HG03066 (cell line): ENCODE data around the gene MISP.
"Not testable (repeated sequence)": the region's sequence is repeated elsewhere in the genome, so short reads cannot be mapped to it uniquely, and the experiment has no call there.

ENCODE experiments used
- ATAC-seq: cut with Tn5 transposase; IDR thresholded peaks from one replicate; pipeline ENCODE4 v1.9.1; 2021; ENCODE audit warnings: low read depth; ENCODE audit not compliant: unreplicated experiment

Gene MISP

DNA sequence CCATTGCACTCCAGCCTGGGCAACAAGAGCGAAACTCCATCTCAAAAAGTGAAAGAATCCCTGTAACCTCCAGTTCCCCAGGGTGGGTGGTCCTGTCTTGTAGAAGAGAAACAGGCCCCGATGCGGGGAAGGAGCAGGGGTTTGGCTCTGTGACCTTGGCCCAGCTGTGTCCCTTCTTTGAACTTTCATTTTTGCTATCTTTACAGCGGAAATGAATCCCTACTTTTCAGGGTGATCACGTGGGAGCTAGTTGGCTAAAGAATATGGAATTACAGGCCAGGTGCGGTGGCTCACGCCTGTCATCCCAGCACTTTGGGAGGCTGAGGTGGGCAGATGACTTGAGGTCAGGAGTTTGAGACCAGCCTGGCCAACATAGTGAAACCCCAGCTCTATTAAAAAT, 5.8 kb upstream of the MISP start:
- ATAC-seq: not testable (repeated sequence)

DNA sequence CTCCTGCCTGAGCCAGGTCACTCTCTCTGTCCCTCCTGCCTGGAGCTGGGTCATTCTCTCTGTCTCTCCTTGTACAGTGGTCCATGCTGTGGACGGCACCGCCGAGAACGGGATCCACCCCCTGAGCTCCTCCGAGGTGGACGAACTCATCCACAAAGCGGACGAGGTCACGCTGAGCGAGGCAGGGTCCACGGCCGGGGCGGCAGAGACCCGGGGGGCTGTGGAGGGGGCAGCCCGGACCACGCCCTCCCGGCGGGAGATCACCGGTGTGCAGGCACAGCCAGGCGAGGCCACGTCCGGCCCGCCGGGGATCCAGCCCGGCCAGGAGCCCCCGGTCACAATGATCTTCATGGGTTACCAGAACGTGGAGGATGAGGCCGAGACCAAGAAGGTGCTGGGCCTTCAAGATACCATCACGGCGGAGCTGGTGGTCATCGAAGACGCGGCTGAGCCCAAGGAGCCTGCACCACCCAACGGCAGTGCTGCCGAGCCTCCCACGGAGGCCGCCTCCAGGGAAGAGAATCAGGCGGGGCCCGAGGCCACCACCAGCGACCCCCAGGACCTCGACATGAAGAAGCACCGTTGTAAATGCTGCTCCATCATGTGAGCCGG, 4.6 kb upstream of the MISP start:
- no peak for ATAC-seq

DNA sequence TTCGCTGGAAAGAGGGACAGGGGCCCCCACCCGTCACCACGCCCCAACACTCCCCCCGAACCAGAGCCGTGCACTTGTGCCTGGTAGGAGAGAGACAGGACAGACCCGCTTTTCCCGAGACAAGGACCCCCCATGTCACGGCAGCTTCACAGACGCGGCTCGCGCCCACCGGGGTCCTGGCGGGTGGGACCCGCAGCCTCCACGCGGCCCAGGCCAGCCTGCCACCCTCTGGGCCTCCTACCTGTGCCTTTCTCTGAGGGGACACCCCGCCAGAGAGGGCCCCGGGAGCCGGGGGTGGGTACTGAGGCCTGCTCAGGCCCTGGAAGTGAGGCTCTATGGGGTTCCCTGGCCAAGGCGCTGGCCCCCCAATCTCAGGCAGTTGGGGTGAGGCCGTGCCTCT, 4.0 kb upstream of the MISP start:
- no peak for ATAC-seq

DNA sequence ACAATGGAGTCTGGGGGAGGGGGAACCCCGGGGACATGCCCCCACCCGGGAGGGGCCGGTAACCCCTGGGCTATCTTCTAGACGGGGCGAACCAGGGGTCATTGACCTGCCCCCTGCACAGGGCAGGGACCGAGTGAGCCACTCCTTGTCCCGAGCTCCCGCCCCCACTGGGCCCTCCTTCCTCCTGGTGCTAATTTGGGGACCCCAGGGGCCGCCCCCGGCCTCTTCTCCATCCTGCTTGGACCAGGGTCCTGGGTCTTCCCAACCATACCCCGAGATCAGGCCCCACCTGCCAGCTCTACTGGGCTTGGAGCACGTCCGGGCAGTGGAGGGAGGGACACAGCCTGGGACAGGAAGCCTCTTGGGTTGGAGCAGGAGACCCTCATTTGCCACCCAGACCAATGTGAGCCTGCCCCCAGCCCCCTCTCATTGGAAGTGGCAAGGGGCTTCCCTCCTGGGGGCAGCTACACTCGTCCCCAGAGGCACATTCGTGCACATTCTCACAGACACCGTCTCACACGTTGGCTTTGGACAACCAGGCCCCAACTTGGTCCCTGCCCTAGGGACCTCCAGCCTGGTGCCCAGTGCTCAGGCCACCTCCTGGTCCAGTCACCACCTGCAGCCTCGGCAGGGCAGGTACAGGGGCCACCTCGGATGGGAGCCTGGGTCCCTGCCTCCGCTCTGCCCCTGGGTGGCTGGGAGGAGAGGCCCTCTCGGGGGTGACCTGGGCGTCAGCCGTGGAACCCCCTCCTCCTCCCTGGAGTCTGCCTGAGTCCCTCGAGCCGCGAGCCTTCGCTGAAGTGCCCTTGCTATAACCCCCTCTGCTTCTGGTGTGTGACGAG, 3.3 kb upstream of the MISP start:
- ATAC-seq: no peak

DNA sequence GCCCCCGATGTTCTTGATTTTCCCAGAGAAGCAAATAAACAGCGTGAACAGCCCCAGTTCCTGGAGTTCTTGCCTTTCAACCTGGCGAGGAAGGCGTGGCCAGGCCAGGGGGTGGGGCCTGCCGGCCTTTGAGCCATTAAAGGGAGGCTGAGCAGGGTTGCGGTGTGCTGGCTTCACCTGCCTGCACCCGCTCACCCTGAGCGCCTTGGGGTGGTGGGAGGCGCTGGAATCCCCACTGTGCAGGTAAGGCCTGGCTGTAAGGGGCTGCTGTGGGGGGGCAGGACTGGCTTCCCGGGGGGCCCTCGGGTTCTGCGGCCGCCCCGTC, 2.7 kb upstream of the MISP start:
- ATAC-seq: no peak

DNA sequence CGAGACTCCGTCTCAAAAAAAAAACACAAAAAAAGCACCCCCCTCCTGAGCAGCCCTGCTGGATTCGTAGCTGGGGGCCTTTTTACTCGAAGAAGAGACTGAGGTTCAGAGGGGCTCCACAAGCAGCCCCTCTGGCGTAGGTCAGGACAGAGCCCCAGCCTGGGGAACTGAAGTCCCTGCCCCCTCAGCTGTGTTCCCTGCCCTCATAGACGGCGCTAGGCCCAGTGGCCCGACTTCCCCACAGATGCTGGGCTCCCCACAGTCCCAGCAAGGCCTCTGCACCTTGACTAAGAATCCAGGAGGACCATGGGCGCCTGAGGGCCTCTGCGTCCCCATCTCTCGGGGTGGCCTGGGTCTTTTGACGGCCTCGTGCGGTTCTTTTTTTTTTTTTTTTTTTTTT, 1.1 kb upstream of the MISP start:
- no peak for ATAC-seq

DNA sequence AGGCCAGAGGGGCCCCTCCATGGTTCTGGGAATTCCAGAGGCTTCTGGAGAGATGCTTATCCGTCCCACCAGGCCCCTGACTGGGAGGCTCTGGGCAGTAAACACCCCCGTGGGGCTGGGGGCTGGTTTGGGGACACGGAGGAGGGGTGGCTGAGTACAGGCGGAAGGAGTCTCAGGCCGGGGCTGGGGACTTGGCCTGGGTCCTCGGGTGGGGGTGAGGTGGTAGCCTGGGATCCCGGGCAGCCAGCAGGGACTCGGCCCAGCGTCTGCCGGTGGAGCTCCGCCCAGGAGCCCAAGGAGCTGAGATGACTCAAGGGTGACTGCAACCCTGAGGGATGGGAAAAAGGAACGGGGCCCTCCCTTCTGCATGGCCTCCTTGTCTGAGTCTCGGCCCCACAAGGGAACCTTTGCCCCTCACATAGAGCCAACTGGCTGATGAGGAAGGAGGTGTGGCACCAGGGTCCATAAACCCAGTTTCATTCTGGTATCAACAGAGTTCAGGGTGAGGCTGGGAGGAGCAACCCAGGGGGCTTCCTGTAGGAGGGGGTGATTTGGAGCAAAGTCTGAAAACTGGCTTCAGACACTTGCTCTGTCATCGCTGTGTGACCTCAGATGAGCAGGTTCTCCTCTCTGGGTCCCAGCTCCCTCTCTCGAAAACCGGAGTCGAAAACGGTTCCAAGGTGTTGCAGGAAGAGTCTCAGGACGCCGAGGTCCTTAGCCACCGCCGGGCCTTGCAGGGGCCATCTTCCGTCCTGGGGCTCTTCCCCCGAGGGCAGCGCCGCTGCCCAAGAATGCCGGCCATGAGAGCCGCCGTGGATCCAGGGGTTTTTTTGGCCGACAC, 809 bp downstream of the MISP start:
- no peak for ATAC-seq

DNA sequence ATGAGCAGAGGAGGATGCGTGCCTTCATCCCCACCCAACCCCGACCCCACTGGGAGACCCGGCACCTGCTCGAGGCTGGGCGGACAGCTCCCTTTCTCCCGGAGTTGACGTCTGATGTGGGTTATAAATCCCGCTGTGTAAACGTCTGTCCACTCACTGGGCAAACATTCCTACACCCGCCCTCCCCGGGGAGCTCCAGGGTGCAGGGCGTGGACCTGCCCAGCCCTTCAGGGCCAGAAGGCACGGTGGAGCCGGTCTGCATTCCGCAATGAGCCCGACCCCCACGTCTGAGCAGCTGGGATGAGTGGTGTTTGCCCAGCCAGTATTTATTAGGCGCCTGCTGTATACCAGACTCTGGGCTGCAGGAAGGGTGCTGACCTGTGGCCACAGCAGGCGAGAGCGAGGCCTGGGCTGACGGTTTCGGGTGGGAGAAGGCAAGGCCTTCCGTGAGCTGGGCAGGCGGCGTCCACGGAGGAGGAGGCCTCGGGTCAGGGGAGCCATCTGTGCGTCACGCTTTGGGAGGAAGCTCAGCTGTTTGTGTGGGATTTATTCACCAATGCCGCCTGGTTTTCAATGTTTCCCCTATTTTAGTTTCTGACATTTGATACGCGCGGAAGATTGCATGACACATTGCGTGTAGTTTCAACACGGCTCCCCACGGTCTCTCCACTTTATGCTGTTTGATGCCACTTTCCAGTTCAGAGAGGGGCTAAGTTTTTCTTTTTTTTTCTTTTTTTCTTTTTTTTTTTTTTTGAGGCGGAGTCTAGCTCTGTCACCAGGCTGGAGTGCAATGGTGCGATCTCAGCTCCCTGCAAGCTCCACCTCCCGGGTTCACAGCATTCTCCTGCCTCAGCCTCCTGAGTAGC, 2.0 kb downstream of the MISP start:
- ATAC-seq: no peak

DNA sequence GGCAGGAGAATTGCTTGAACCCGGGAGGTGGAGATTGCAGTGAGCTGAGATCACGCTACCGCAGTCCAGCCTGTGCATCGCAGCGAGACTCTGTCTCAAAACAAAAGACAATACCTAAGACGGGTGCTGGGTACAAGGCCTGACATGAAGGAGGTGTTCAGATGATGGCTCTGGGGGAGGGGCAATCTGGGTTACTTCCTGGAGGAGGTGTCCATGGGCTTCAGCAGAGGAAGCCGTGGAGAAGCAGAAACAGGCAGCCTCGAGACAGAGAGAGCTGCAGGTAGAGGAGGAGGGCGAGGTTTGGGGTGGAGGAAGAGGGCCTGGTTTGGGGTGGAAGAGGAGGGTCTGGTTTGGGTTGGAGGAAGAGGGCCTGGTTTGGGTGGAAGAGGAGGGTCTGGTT, 3.6 kb downstream of the MISP start:
- ATAC-seq: no peak

DNA sequence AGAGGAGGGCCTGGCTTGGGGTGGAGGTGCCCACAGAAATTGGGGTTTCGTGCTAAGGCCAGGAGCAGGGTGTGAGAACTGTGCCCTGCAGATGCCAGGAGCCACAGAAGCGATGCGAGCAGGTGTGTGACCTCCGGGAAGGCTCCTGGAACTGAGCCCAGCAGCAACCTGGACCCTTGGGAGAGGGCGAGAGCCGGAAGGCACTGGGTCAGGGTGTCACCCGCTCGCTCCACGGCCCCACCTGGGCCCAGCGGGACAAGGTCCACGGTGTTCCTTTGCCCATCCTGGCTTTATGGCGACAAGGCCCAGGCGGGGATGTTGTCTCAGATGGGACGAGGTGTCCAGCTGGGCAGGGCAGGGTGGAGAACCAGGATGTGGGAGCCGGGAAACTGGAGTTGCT, 4.2 kb downstream of the MISP start:
- no peak for ATAC-seq

DNA sequence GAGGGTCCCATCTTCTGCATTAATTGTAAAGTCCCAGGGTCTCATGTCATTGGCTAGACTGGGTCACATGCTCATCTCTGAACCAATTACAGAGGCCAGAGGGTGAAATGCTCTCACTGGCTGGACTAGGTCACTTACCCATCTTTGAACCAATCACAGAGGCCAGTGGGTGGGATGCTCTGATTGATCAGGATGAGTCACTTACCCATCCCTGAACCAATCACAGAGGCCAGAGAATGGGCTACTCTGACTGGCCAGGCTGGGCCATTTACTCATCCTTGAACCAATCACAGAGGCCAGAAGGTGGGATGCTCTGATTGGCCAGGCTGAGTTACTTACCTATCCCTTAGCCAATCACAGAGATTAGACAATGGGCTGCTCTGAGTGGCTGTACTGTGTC, 5.3 kb downstream of the MISP start:
- ATAC-seq: no peak

DNA sequence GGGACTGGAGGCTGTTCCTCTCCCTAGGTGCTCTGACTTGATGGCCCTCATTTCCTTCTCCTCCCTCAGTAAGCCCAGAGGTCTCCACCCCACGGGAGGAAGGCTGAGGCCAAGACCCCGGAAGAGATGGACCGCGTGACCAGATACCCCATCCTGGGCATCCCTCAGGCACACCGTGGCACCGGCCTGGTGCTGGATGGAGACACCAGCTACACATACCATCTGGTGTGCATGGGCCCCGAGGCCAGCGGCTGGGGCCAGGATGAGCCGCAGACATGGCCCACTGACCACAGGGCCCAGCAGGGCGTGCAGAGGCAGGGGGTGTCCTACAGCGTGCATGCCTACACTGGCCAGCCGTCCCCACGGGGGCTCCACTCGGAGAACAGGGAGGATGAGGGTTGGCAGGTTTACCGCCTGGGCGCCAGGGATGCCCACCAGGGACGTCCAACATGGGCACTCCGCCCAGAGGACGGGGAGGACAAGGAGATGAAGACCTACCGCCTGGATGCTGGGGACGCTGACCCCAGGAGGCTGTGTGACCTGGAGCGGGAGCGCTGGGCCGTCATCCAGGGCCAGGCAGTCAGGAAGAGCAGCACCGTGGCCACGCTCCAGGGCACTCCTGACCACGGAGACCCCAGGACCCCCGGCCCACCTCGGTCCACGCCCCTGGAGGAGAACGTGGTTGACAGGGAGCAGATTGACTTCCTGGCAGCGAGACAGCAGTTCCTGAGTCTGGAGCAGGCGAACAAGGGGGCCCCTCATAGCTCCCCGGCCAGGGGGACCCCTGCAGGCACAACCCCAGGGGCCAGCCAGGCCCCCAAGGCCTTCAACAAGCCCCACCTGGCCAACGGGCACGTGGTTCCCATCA, 6.1 kb downstream of the MISP start:
- ATAC-seq: no peak

DNA sequence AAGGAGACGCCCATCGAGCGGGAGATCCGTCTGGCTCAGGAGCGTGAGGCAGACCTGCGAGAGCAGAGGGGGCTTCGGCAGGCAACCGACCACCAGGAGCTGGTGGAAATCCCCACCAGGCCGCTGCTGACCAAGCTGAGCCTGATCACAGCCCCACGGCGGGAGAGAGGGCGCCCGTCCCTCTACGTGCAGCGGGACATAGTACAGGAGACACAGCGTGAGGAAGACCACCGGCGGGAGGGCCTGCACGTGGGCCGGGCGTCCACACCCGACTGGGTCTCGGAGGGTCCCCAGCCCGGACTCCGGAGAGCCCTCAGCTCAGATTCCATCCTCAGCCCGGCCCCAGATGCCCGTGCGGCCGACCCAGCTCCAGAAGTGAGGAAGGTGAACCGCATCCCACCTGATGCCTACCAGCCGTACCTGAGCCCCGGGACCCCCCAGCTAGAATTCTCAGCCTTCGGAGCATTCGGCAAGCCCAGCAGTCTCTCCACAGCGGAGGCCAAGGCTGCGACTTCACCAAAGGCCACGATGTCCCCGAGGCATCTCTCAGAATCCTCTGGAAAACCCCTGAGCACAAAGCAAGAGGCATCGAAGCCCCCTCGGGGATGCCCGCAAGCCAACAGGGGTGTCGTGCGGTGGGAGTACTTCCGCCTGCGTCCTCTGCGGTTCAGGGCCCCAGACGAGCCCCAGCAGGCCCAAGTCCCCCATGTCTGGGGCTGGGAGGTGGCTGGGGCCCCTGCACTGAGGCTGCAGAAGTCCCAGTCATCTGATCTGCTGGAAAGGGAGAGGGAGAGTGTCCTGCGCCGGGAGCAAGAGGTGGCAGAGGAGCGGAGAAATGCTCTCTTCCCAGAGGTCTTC, 7.1 kb downstream of the MISP start:
- no peak for ATAC-seq

DNA sequence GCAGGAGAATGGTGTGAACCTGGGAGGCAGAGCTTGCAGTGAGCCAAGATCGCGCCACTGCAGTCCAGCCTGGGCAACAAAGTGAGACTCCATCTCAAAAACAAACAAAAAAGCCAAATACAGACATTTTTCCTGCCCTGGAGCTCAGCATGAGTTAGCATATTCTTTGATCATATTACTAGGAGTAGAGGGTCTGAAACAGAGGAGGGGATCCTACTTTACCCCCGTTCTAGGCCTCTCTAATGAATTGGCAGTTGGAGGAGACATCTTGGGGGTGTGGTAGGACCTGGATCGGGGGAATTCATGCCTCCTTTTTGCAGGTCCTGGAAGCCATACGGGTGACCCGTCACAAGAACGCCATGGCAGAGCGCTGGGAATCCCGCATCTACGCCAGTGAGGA, 12.3 kb downstream of the MISP start:
- ATAC-seq: no peak

DNA sequence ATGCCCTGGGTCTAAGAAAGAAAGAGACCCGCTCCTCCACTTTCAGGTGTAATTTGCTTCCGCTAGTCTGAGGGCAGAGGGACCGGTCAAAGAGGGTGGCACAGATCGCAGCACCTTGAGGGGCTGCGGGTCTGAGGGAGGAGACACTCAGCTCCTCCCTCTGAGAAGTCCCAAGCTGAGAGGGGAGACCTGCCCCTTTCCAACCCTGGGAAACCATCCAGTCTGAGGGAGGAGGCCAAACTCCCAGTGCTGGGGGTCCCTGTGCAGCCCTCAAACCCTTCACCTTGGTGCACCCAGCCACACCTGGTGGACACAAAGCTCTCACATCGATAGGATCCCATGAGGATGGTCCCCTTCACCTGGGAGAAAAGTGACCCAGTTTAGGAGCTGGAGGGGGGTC, 13.0 kb downstream of the MISP start:
- ATAC-seq: no peak

DNA sequence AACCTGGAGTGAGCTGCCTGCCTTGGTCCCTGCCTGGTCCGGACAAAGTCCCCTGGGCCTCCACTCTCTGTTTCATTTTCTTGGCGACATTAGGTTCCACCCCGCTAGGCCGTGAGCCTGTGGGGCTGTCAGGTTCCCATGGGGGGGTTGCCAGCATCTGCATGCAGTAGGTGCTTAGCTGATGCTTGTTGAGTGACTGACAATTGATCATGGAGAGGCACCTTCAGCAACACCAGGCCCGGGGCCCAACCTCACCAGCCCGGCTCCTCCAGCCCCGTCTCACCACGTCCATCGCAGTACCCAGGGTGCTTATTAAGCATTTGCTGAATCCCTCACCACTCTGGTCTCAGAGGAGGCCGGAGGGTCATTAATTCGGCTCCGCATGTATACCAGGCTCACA, 13.4 kb downstream of the MISP start:
- no peak for ATAC-seq

DNA sequence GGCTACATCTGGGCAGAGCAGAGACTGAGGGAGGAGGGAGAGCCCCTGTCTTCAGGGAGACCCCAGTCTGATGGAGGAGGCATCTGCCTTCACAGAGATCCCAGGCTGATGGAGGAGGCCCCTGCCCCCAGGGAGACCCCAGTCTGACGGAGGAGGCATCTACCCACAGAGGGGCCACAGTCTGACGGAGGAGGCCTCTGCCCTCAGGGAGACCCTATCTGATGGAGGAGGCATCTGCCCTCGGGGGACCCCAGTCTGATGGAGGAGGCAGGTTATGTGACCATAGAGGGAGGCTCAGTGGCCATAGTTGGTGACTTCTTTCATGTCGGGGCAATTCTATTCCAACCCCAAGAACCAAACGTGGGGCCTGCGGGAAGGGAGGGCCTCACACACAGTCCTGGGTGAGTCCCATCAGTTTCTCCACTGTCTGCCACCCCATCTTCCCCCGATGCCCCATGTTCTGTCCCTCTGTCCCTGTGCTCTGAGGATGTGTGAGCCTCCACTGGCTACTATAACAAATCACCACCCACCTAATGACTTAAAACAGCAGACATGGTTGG, 14.3 kb downstream of the MISP start:
- no peak for ATAC-seq

DNA sequence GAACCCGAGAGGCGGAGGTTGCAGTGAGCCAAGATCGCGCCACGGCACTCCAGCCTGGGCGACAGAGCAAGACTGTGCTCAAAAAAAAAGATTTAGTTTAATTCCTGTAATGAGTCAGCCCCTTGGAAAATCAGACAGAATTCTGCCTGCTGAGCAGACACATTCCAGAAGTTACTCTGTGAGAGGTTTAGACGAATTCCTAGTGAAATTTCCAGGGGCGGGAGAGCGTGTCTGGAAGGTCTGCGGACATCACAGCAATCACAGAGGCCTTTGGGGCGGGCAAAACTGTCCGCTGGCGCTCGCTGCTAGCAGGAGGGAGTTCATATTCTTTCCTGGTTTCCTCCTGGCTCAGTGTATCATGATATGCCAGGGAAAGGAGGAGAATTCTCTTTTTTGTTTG, 17.5 kb downstream of the MISP start:
- no peak for ATAC-seq

DNA sequence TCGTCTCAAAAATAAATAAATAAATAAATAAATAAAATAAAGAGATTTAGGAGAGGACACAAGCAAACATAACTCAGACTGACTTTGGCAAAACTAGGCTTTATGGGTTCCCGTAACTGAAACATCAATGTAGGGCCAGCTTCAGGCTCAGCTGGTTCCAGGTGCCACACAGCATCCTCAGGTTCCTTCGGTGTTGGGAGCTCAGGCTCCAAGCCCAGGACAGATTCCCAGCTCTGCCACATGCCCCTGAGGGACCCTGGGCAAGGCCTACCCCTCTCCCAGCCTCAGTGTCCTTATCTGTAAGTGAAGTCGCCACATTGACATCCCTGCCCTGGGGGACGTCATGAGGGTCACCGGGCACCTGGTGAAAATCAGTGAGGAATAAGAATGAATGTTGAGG, 18.7 kb downstream of the MISP start:
- no peak for ATAC-seq
